Posterior cingulate gyrus (tissue), 11 donors: ENCODE data around the gene CCNG1.
"Not testable (repeated sequence)": the region's sequence is repeated elsewhere in the genome, so short reads cannot be mapped to it uniquely, and the experiment has no call there.

Source experiments
- DNase-seq, 10 donors: peaks; one replicate each; pipeline versions ENCODE4 v3.0.0 to v3.0.0-alpha.2; 2020 to 2021; ENCODE audit warnings: mixed read lengths in 3 of 10
- intact Hi-C: fragments of 100-400 bp; cut with DNase I; formaldehyde crosslinking; loops from one replicate; pipeline ENCODE4 v1.15.1; 2023

The CCNG1 gene, protein sequence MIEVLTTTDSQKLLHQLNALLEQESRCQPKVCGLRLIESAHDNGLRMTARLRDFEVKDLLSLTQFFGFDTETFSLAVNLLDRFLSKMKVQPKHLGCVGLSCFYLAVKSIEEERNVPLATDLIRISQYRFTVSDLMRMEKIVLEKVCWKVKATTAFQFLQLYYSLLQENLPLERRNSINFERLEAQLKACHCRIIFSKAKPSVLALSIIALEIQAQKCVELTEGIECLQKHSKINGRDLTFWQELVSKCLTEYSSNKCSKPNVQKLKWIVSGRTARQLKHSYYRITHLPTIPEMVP

DNA sequence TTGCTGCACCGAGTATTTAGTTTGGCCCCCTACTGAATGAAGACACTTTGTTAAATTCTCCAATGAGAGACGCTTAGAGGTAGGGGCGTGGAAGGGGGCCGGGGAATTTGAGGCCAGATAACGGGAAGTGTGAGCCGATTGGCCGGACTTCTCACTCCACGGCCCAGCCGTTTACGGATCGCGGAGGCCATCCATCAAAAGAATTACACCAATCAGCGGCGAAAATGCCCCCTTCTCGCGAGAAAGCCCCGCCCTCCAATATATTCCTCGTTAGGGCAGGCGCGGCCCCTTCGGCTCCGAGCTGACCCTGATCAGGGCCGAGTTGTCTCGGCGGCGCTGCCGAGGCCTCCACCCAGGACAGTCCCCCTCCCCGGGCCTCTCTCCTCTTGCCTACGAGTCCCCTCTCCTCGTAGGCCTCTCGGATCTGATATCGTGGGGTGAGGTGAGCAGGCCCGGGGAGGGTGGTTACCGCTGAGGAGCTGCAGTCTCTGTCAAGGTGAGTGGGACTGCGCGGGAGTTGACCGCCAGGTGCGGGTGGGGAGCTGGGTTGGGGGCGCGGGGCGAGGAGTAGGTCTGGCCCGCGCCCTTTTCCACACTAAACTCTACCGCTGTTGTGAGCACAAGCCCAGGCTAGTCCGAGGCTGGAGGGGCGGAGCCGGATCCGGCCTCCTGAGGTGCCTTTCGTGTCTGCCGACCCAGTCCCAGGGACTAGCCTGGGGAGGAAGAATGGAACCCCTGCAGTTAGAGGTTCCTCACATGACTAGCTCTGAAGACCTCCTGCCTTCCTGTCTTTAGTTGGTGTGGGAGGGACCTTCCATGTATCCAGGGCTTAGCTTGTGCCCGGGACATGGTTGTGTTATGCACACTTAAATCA, at the start of gene CCNG1:
Gene CCNG1 (plus strand): TSS at position 287 of the 874 bp plus-strand sequence. CDS start 1,662 bp downstream, outside the sequence.
- peak; percentile 91 to 99 (median 94) for DNase-seq
- intact Hi-C loops, result loop anchor here (2.0 kb wide), 1 partner anchor 19 kb away; no protein-coding TSS in a partner anchor

DNA sequence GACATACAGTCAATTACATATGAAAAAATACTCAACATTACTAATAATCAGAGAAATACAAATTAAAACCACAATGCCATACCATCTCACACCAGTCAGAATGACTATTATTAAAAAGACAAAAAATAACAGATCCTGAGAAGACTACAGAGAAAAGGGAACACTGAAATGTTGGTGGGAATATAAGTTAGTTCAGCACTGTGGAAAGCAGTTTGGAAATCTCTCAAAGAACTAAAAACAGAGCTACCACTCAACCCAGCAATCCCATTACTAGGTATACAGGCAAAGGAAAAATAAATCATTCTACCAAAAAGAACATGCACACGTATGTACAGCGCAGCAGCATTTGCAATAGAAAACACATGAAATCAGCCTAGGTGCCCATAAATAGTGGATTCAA, 41.6 kb upstream of the CCNG1 start:
- DNase-seq, result no peak
- intact Hi-C loops, result no loop called here

DNA sequence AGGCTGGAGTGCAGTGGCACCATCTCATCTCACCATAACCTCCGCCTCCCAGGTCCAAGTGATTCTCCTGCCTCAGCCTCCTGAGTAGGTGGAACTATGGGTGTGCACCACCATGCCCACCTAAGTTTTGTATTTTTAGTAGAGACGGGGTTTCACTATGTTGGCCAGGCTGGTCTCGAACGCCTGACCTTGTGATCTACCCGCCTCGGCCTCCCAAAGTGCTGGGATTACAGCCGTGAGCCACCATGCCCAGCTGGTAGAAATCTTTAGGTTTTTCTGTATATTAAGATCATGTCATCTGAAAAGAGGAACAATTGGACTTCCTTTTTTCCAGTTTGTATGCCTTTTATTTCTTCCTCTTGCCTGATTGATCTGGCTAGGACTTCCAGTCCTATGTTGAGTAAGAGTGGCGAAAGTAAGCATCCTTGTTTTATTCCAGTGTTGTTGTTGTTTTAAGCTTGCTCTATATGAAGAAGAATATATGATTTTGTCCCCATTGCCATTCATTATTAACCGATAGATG, 40.5 kb upstream of the CCNG1 start:
- intact Hi-C loops, DNase-seq: not testable (repeated sequence)

DNA sequence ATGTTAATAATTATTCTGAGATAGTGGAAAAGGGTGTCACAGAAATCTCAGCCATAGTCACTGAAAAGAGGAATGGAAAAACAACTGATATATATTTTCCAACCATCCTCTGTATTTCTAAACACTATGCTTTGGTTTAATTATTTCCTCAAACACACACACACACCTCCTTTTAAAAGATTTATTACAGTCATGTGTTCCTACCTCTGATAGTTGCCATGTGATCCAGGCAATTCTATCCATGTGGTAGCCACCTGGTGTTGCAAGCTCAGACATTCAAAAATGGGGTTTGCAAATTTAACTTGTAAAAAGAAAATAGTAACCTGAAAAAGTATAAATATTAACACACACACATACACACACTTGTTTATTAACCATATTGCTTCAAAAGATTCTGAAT, 40.0 kb upstream of the CCNG1 start:
- intact Hi-C loops, result no loop called here
- DNase-seq, result no peak

DNA sequence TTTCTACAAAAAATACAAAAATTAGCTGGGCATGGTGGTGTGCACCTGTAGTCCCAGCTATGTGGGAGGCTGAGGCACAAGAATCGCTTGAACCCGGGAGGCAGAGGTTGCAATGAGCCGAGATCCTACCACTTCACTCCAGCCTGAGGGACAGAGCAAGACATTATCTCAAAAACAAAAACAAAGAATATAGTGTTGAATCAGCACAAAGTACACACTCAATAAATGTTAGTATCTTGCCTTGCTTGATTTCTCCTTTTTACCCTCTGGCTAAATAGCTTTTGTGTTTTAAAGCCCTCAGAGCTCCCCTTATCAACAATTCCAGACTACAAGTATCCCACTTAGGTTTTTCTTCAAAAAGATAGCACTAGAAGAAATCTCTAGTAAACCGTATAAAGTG, 37.5 kb upstream of the CCNG1 start:
- intact Hi-C loops, result loop anchor here (10.0 kb wide), 1 partner anchor 1195 kb away; no protein-coding TSS in a partner anchor
- DNase-seq, result no peak

DNA sequence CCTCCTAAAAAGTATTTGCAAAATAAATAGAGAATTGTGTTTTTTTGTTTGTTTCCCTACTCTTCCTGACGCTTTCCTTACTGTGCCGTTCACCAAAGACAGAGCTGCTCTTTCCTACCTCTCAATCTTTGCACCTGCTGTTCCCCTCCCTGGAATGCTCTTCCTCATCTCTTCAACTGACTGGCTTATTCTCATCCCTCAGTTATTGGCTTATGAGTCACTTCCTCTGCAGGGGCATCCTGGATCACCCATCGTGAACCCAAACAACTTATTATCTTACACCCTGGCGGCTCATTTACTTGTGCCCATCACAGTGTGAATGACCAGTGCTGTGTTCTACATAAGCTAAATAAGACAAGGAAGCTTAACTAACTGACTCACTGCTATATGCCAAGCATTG, 36.1 kb upstream of the CCNG1 start:
- intact Hi-C loops, result loop anchor here (10.0 kb wide), 1 partner anchor 1196 kb away; no protein-coding TSS in a partner anchor

DNA sequence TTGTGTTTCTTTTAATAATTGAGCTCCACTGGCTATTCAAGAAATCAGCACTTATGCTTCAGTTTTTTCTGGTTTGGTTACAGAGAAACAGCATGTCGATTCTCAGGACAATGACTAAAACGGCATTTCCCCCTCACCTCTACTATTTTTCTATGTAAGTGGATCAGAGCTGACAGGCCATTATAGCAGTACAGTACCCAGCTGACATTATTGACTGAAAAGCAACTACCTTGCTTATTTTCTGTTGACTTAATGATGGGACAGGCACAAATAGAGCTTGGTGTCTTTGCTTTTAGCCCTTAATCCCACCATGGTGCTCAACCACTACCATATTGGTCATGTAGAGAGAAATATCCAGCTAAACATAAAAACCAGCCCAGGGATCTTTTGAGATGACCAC, 35.4 kb upstream of the CCNG1 start:
- no peak for DNase-seq
- intact Hi-C loops, result loop anchor here (10.0 kb wide), 1 partner anchor 1197 kb away; no protein-coding TSS in a partner anchor

More for the DNA sequence above, 36.1 kb upstream of the CCNG1 start:
- DNase-seq, result no peak

DNA sequence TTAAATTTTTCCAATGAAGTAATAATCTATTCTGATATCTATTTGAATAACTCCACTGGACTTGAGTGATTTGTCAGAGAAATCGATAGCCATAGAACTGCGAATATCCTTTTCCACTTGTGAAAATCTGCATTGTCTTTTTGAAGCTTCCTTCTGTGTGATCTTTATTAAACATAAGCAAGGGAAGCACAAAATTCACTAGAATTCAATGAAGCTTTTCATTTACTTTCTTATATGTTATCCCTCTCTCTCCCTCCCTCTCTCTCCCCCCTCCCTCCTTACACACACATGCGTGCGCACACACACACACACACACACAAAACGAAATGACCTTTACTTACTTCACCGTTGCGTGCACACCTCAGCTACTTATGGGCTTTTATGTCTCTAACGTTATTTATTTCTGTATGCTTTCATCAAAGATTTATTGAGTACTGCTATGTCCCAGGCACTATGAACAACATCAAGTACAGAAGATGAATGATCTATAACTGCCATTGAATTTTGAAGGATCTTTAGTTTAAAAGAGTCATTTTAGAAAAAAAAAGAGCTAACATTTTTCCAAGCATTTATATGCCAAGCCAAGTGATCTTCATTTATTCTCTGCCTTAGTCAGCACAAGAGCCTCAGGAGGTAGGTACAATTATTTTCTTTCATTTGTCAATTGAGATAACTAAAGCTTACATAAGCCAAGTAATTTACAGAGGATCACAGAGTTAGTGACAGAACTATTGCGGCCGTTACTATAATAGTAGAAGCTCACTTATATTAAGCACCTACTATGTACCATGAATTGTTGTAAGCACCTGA, 32.8 kb upstream of the CCNG1 start:
- intact Hi-C loops, result loop anchor here (5.0 to 10.0 kb wide), 2 partner anchors 1200 to 1552 kb away; no protein-coding TSS in a partner anchor
- DNase-seq, result no peak

DNA sequence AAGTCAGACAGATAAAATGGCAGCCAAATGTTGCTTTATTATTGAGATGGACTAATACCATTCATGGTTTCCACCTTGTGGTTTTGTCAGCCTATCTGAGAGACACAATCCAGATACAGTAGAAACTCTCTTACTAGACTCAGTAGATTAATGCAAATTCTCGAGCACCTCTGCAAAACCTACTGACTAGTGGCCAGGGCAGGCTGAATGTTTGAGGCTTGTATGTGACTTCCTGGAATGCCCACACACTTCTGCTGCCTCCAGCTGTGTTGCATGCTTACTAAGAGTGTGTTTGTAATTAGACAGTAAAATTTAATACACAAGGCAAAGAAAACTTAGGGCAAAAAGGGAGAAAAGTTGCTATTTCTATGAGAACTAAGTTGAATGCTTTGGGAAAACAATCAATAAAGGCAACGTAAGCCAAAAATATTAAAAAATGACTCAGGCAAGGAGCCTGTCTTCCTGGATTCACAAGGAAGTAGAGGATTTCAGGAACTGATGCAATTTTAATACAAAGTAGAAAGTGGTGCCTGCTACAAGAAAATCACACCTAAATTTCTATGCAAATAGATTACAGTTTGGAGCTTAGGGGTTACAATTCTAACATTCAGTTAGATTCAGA, 30.2 kb upstream of the CCNG1 start:
- DNase-seq, result no peak
- intact Hi-C loops, result loop anchor here (5.0 to 10.0 kb wide), 2 partner anchors 1202 to 1555 kb away; no protein-coding TSS in a partner anchor

DNA sequence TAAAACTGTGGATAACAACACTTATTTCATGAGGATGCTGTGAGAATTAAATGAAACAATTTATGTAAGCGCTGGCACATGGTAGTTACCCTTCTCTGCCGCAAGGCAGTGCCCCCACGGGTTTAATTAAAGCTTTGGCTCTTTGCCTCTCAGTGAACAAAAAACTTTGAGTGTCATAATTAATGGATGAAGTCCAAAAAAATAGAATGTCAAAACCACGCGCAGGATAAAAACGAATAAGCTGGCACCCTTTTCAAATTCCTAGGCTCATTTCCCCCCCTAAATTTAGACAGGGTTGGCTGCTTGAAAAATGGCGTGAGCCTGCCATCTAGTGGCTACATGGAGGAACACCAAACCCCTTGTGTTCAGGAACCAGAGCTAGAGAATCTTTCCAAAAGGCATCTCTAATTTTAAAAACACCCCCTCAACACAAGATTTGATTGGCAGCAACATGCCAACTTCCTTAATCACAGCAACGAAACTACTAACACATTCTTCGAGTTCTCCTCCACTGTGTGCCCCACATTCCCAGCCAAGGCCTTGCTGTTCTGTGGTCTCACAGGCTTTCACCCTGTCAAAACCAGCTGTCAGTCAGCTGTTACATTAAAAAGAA, 29.0 kb upstream of the CCNG1 start:
- intact Hi-C loops, result loop anchor here (5.0 to 10.0 kb wide), 2 partner anchors 1204 to 1556 kb away; no protein-coding TSS in a partner anchor
- peak; percentile 34 to 95 (median 68) for DNase-seq

DNA sequence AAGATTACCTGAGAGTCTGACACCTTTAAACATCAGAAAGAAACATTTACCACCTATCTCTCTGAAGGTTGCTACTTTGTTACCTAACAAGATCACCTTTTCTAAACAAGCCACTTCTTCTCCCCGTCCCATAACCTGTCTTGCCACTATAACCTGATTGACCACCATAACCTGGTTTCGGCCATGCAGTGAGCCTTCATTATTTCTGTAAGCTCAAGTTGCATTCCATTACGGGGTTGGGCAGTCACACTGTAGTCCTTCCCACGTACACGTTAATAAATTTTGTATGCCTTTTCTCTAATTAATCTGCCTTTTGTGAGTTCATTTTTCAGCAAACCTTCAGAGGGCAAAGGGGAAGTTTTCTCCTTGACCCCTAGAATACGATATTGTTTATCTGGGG, 28.0 kb upstream of the CCNG1 start:
- no peak for DNase-seq
- intact Hi-C loops, result loop anchor here (5.0 to 10.0 kb wide), 2 partner anchors 1205 to 1557 kb away; no protein-coding TSS in a partner anchor

DNA sequence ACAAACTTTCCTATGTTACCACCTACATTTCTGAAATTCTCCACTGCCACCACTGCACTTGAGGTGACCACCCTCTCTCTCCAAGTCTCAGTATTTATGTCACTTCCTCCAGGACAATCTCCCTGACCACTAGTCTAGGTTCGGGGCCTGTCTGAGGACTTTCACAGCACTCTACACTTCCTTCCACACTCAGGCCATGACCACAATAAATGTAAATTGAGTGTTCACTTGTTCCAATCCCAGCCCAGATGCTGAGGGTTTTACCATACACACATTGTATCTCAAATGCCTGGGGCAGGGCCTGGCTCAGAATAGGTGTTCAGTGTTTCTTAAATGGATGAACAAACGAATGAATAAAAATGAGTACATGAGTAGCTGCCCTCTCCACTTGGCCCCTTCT, 26.9 kb upstream of the CCNG1 start:
- no peak for DNase-seq
- intact Hi-C loops, result no loop called here

DNA sequence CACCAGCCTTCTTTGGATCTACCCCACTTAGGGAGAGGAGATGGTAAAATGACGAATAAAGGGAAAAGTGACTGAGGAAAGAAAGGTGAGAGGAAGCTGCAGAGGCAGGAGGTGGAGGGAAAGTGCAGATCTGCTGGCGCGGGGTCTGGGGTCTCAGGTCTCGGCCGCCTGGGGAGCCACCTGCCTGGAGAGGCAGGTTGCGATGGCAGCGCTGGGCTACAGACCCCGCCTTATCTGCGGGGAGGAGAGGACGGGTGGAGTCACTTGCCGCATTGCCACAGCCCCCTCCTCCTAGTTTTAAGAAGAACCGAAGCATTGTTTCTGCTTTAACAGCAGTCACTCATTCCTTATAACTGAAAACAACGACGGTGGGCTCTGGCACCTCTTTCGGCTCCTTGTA, 21.7 kb upstream of the CCNG1 start:
- DNase-seq, intact Hi-C loops: not testable (repeated sequence)

DNA sequence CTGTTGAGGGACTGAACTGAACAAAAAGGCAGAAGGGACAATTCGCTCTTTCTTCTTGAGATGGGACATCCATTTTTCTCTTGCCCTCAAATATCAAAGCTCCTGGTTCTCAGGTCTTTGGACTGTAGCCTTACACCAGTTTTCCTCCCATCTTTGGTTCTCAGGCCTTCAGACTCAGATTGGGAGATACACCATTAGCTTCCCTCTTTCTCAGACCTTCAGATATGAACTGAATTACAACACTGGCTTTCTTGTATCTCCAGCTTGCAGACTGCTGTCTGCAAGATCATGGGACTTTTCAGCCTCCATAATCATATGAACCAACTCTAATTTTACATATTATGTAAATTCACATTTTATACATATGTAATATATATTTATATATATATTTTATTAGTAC, 12.6 kb upstream of the CCNG1 start:
- intact Hi-C loops, result no loop called here

DNA sequence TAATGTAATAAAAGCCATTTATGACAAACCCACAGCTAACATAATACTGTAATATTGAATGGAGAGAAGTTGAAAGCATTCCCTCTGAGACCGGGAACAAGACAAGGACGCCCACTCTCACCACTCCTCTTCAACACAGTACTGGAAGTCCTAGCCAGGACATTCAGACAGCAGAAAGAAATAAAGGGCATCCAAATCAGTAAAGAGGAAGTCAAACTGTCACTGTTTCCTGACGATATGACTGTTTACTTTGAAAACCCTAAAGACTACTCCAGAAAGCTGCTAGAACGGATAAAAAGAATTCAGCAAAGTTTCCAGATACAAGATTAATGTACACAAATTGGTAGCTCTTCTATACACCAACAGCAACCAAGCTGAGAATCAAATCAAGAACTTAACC, 11.3 kb upstream of the CCNG1 start:
- DNase-seq, intact Hi-C loops: not testable (repeated sequence)

More for the DNA sequence above, 12.6 kb upstream of the CCNG1 start:
- DNase-seq, result no peak

DNA sequence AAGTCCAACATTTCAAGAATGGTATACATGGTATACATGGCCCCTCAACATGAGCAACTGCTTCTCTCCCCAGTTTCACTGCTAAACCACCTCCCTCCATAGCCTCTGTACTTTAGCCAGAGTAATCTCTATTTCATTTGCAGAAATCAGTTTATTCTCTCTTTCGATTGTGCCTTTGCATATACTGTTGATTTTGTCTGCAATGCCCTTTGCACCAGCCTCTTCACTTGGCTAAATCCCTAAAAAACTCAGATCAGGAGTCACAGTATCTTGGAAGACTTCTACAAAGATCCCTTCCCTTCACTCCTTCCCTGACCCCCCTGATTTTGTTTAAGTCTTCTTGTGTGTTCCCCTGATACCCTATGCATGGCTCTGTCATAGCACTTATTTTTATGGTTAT, 4.9 kb upstream of the CCNG1 start:
- no peak for DNase-seq
- intact Hi-C loops, result no loop called here

DNA sequence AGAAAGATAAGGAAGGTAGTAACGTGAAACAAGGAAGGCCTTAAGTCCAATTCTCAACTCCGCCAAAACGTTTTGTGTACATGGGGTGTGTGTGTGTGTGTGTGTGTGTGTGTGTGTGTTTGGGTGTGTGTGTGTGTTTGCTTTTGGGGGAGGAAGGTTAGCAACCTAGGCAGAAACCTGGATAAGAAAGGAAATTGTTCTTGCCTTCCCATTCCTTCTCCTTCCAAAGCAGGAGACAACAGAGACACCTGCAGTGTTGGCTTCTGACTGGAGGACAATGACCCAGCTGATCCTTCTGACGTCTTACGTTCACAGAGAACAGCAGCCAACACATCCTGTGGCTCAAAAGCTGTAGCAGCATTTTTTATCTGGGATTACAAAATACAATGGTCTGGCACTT, 4.1 kb upstream of the CCNG1 start:
- no peak for DNase-seq
- intact Hi-C loops, result no loop called here

DNA sequence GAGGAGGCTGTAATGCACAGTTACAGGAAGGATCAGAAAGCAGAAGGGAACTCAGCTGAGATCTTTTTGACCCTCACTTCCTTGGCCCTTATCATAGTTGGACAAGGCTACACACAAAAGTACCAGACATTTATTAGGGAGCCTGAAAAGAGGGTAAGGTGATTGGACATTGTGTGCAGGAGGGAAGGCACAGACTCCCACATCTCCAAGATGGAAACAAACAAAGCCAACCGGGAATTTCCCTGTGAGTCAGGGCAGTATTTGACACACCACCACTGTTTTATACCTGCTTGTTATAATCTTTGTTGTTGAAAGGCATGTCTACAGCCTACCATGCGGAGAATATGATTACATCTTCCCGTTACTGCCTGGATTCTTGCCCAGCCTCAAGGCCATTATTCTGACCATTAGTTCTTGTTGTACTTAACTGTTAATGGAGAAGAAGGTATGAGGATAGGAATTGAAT, 3.0 kb upstream of the CCNG1 start:
- intact Hi-C loops, result no loop called here

DNA sequence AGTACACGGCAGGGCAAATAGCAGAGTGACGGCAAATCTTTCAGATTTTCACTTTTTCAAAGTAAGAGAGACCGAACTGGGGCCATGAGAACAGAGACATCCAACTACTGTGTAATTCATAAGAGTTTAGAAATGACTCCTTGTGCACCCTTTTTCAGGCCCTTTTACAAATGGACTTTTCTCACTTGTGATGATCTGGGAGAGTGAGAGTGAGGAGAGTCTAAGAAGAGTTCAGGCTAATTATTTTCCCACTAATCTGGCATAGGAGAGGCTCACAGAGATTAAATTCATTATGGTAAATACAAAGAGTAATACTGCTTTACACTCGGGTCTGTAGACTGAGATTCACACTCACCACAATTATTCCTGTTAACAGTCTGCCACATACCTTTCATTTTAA, 880 bp upstream of the CCNG1 start:
- DNase-seq, result no peak
- intact Hi-C loops, result no loop called here

More for the DNA sequence above, 3.0 kb upstream of the CCNG1 start:
- no peak for DNase-seq
